GM10248 (cell line): ENCODE data around the gene GPN1.

ENCODE experiments used
- CTCF ChIA-PET: fragments of 300-600 bp; sonication (Branson Sonifier 250); formaldehyde crosslinking; extraction: SDS; loops from one replicate; lab custom pipeline; 2021; ENCODE audit warnings: antibody characterized with exemption; lab: Yijun Ruan, JAX
- POLR2A ChIA-PET: fragments of 350-650 bp; sonication (Branson Sonifier 250); formaldehyde crosslinking; extraction: SDS; loops from one replicate; lab custom pipeline; 2020; ENCODE audit warnings: antibody characterized with exemption; lab: Yijun Ruan, JAX
- DNase-seq: peaks from one replicate; pipeline ENCODE4 v3.0.0; 2012; ENCODE audit errors: extremely low spot score
- CTCF ChIP-seq: IDR thresholded peaks from 2 replicates; pipeline ENCODE4 v1.5.1; 2012; ENCODE audit warnings: mild to moderate bottlenecking, low read depth; ENCODE audit errors: extremely low read depth, missing control alignments, control extremely low read depth

GPN1 gene

DNA sequence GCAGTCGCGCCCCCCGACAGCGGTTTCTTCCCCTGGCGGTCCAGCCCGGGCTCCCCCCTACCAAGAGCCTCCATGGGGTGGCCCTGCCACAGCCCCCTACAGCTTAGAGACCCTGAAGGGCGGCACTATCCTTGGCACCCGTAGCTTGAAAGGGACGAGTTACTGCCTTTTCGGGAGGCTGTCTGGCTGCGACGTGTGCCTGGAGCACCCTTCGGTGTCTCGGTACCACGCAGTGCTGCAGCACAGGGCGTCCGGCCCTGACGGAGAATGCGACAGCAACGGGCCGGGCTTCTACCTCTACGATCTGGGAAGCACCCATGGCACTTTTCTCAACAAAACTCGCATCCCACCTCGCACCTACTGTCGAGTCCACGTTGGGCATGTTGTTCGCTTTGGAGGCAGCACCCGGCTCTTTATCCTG is 35.3 kb downstream of the GPN1 start:
- no peak for TF ChIP-seq CTCF
- ChIA-PET CTCF (interaction anchor here (1.0 to 11.0 kb wide), 4 partner anchors 11 to 31 kb away, joined by 3 to 111 read pairs (median 4); no protein-coding TSS in a partner anchor), POLR2A (interaction anchor here (1.1 kb wide), 1 partner anchor 10 kb away, joined by 3 read pairs; no protein-coding TSS in a partner anchor)
- no peak for DNase-seq

GRCh38 chr2:27664622-27665363 is 35.9 kb downstream of the GPN1 start:
- CTCF ChIA-PET = interaction anchor here (1.0 to 11.0 kb wide), 3 partner anchors 10 to 18 kb away, joined by 3 to 111 read pairs (median 6); no protein-coding TSS in a partner anchor
- POLR2A ChIA-PET = interaction anchor here (1.1 kb wide), 1 partner anchor 10 kb away, joined by 3 read pairs; no protein-coding TSS in a partner anchor
- no peak for TF ChIP-seq CTCF
- no peak for DNase-seq

DNA sequence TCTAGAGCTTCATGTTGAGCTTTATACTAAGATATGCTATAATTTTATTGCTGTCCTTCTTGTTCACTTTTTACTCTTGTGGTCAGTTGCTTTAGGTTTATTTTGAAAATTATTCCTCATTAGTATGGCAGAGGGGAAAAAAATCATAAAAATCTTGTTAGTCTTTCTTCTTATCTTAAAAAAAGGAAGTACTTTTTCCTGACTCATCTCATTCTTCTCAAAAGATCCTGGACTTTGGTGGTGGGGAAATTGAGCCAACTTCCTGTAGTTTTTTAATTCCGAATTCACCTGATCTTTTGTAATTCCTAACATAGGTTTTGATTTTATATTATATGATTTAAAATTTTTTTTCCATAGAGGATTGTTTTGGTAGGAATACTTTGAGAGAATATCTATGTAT is 38.6 kb downstream of the GPN1 start:
- DNase-seq = no peak
- TF ChIP-seq CTCF = no peak
- POLR2A ChIA-PET = no interaction called here
- CTCF ChIA-PET = interaction anchor here (1.0 to 11.0 kb wide), 2 partner anchors 9 to 15 kb away, joined by 3 to 111 read pairs; no protein-coding TSS in a partner anchor

DNA sequence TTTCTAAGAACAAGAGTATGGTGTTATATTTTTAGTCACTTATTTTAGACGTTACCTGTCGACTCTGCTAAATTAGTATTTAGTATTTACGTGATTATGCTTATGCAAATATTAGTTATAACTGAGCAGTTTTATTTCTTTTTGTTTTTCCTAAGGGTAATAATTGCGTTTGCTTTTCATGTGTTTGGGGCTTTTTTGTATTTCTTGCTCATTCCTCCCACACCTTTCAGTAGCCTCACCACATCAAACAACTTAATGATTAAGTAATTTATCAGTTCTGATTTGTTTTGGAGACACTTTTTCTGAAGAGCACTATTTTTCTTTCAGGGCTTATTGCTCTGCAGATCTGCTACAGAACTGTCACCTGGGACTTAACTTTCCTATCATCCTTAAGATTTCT is 42.4 kb downstream of the GPN1 start:
- DNase-seq = no peak
- POLR2A ChIA-PET = no interaction called here
- no peak for TF ChIP-seq CTCF
- CTCF ChIA-PET = interaction anchor here (5.3 kb wide), 1 partner anchor 12 kb away, joined by 58 read pairs; no protein-coding TSS in a partner anchor

DNA sequence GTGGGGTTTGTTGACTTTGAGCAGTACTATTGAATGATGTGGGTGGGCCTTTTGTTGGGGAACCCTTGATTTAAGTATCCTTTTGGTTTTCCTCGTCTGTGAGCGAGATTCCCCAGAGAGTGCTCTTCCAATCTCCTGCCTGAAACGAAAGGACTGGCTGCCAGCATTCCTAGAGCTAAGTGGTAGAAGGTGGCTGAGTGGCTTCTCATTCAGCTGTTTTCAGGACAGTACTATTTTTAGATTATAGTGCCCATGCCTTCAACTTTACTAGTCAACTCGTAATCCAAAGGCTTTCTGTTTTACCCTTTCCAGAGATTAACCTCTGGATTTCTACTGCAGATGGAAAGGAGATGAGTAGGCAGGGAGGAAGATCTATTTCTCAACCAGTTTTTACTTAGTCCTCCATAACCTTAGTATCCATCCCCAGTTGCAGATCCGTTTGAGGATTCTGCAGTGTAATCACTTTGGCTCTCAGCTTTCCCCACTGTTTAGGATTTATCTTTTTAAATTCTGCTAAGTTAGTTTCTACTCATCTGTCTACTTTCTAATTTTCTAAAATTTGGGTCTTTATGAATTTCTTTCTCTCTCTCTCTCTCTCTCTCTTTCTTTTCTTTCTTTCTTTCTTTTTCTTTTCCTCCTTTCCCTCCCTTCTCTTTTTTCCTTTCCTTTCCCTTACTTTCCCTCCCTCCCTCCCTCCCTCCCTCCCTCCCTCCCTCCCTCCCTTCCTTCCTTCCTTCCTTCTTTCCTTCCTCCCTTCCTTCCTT is 44.1 kb downstream of the GPN1 start:
- ChIA-PET POLR2A (no interaction called here), CTCF (interaction anchor here (1.3 to 5.3 kb wide), 2 partner anchors 10 to 18 kb away, joined by 3 to 58 read pairs; no protein-coding TSS in a partner anchor)
- no peak for DNase-seq
- TF ChIP-seq CTCF = no peak

DNA sequence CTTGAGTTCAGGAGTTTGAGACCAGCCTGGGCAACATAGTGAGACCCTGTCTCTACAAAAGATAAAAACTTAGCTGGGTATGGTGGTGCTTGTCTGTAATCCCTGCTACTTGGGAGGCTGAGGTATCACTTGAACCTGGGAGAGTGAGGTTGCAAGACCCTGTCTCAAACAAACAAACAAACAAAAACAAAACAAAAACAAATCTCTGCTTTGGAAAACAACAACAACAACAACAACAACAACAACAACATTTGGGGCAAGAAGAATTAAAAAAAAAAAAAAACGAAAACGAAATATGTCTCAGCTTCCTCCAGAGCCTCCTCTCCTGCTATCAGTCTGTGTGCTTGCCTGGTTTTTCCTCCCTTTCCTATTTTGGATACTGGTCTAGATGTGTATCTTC is 51.7 kb downstream of the GPN1 start:
- ChIA-PET POLR2A (no interaction called here), CTCF (interaction anchor here (4.1 to 4.9 kb wide), 4 partner anchors 13 to 31 kb away, joined by 51 to 111 read pairs (median 60); partner anchors contain the start of genes SLC4A1AP and SUPT7L)
- no peak for TF ChIP-seq CTCF
- no peak for DNase-seq
